HEK293 (cell line): ENCODE results near the gene LCN1.
A peak's percentile ranks its signal among the peaks of the same experiment; 100 is the strongest.

Source experiments
- CTCF ChIA-PET: fragments of 350-600 bp; formaldehyde crosslinking; extraction: SDS; loops from one replicate; lab custom pipeline; 2021; ENCODE audit warnings: antibody characterized with exemption; lab: Yijun Ruan, JAX
- POLR2A ChIA-PET: fragments of 300-600 bp; formaldehyde crosslinking; extraction: SDS; loops from one replicate; lab custom pipeline; 2020; ENCODE audit warnings: antibody characterized with exemption, inconsistent platforms; lab: Yijun Ruan, JAX
- H3K27ac ChIP-seq: fragments of 200-500 bp; sonication (Bioruptor generic); 2 replicates; pipeline ENCODE4 v1.5.1; 2014; ENCODE audit warnings: low read depth, low read length, control low read depth, inconsistent platforms; ENCODE audit errors: extremely low read depth
- H3K36me3 ChIP-seq, 2 experiments: fragments of 200-500 bp in 1 of 2; sonication (Bioruptor generic) in 1 of 2; 1 replicate in 1 of 2; 2 replicates in 1 of 2; pipeline ENCODE4 v1.5.1; 2014 to 2017; ENCODE audit warnings: inconsistent platforms in 2 of 2, low read length in 2 of 2; ENCODE audit not compliant: control insufficient read depth in 2 of 2, insufficient read depth in 1 of 2
- H3K4me1 ChIP-seq: fragments of 200-500 bp; sonication (Bioruptor generic); 2 replicates; pipeline ENCODE4 v1.5.1; 2014; ENCODE audit warnings: mild to moderate bottlenecking, low read length, inconsistent platforms; ENCODE audit not compliant: control insufficient read depth, insufficient read depth
- H3K4me3 ChIP-seq: 2 replicates; pipeline ENCODE4 v1.5.1; 2011; ENCODE audit warnings: low read depth, mild to moderate bottlenecking, control low read depth, low read length, moderate library complexity
- H3K9me3 ChIP-seq: fragments of 200-500 bp; sonication (Bioruptor generic); 2 replicates; pipeline ENCODE4 v1.5.1; 2014; ENCODE audit warnings: low read depth, low read length, inconsistent platforms; ENCODE audit not compliant: control insufficient read depth, insufficient read depth
- EGR2 ChIP-seq: fragments of 450-650 bp; formaldehyde crosslinking; IDR thresholded peaks from 2 replicates; pipeline ENCODE4 v1.5.1; 2016; ENCODE audit warnings: low read depth, missing biosample characterization, missing genetic modification characterization
- GLIS2 ChIP-seq: fragments of 450-650 bp; formaldehyde crosslinking; IDR thresholded peaks from 2 replicates; pipeline ENCODE4 v1.5.1; 2016; ENCODE audit warnings: missing biosample characterization, missing genetic modification characterization
- MEIS1 ChIP-seq: sonication (generic); formaldehyde crosslinking; IDR thresholded peaks from 2 replicates; pipeline ENCODE4 v1.8.1; 2022; ENCODE audit warnings: missing genetic modification reagents, mild to moderate bottlenecking, borderline replicate concordance
- MYNN ChIP-seq: fragments of 450-650 bp; formaldehyde crosslinking; IDR thresholded peaks from 2 replicates; pipeline ENCODE4 v1.5.1; 2016; ENCODE audit warnings: missing biosample characterization, missing genetic modification characterization, borderline replicate concordance
- PRDM4 ChIP-seq: fragments of 450-650 bp; formaldehyde crosslinking; IDR thresholded peaks from 2 replicates; pipeline ENCODE4 v1.5.1; 2017; ENCODE audit warnings: missing biosample characterization, missing genetic modification characterization
- PRDM6 ChIP-seq: fragments of 450-650 bp; formaldehyde crosslinking; IDR thresholded peaks from 2 replicates; pipeline ENCODE4 v1.5.1; 2017; ENCODE audit warnings: missing biosample characterization, missing genetic modification characterization
- SP3 ChIP-seq: fragments of 450-650 bp; formaldehyde crosslinking; IDR thresholded peaks from 2 replicates; pipeline ENCODE4 v1.5.1; 2016; ENCODE audit warnings: missing biosample characterization, missing genetic modification characterization
- ZFHX2 ChIP-seq: fragments of 450-650 bp; formaldehyde crosslinking; conservative IDR thresholded peaks from 2 replicates; pipeline ENCODE4 v1.5.1; 2016; ENCODE audit warnings: missing biosample characterization, missing genetic modification characterization
- ZNF10 ChIP-seq: fragments of 450-650 bp; formaldehyde crosslinking; IDR thresholded peaks from 2 replicates; pipeline ENCODE4 v1.5.1; 2017; ENCODE audit warnings: missing biosample characterization, missing genetic modification characterization
- ZNF112 ChIP-seq: fragments of 450-650 bp; formaldehyde crosslinking; IDR thresholded peaks from 2 replicates; pipeline ENCODE4 v1.5.0; 2017; ENCODE audit warnings: missing biosample characterization, missing genetic modification characterization
- ZNF138 ChIP-seq: fragments of 450-650 bp; formaldehyde crosslinking; IDR thresholded peaks from 2 replicates; pipeline ENCODE4 v1.5.1; 2016; ENCODE audit warnings: missing biosample characterization, missing genetic modification characterization, borderline replicate concordance
- ZNF146 ChIP-seq: fragments of 450-650 bp; formaldehyde crosslinking; IDR thresholded peaks from 2 replicates; pipeline ENCODE4 v1.5.1; 2016; ENCODE audit warnings: missing biosample characterization, missing genetic modification characterization
- ZNF148 ChIP-seq: fragments of 450-650 bp; formaldehyde crosslinking; IDR thresholded peaks from 2 replicates; pipeline ENCODE4 v1.5.0; 2017; ENCODE audit warnings: missing biosample characterization, missing genetic modification characterization, borderline replicate concordance
- ZNF292 ChIP-seq: fragments of 450-650 bp; formaldehyde crosslinking; IDR thresholded peaks from 2 replicates; pipeline ENCODE4 v1.5.1; 2016; ENCODE audit warnings: low read depth, missing biosample characterization, missing genetic modification characterization, borderline replicate concordance
- ZNF335 ChIP-seq: fragments of 450-650 bp; formaldehyde crosslinking; conservative IDR thresholded peaks from 2 replicates; pipeline ENCODE4 v1.5.1; 2016; ENCODE audit warnings: missing biosample characterization, missing genetic modification characterization
- ZNF843 ChIP-seq: fragments of 450-650 bp; formaldehyde crosslinking; IDR thresholded peaks from 2 replicates; pipeline ENCODE4 v1.5.1; 2016; ENCODE audit warnings: missing biosample characterization, missing genetic modification characterization
- TF ChIP-seq, protein P1 (sequence below): fragments of 450-650 bp; formaldehyde crosslinking; IDR thresholded peaks from 2 replicates; pipeline ENCODE4 v1.5.1; 2016; ENCODE audit warnings: missing biosample characterization, missing genetic modification characterization

Gene LCN1

DNA sequence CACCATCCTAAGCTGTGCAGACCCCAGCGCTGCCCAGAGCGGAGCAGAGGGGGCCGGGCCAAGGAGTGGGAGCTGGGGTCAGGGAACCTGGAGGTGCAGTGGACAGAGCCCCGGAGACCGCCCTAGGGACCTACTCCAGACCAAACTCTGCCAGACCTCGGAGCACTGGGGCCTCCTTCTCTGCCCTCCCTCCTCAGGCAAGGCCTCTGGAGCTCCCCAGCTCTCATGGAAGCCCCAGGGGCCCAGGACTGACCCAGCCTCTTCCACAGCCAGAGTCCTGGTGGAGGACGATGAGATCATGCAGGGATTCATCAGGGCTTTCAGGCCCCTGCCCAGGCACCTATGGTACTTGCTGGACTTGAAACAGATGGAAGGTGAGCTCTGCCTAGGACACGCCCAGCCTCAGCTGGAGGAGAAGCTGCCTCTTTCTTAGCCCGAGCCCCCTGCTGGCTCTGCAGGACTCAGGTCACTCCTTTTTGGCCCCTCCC is 43.9 kb downstream of the LCN1 start:
- Histone ChIP-seq H3K4me3 (no peak overlapping the region), H3K27ac (no peak overlapping the region), H3K9me3 (no peaks in the 10 kb centered on the region), H3K4me1 (no peaks in the 10 kb centered on the region), H3K36me3 (no peaks in the 10 kb centered on the region)
- ChIA-PET CTCF (interaction anchor here (0.5 to 1.1 kb wide), 5 partner anchors 38 to 1864 kb away, joined by 3 to 4 read pairs (median 4); no protein-coding TSS in a partner anchor), POLR2A (no interaction called here)
- TF ChIP-seq ZNF292 (no peak), ZNF335 (tag by site-specific recombination) (peak; percentile 41)

DNA sequence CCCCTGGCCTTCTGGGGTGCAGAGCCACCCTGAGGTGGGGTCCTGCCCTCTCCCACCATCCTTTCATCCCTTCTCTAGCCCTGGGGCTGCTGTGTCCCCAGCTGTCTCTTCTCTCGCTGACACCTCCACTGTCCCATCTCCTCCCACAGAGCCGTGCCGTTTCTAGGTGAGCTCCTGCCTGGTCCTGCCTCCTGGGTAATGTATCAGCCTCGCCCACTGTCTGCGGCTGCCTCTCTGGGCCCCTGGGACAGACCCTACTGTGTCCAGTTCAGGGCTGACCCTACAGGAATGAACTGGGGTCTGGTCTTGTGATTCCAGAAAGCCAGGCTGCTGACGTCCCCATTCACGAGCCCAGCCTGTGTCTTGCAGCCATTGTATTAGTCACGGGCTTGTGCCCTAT is 44.4 kb downstream of the LCN1 start:
- Histone ChIP-seq H3K9me3 (no peaks in the 10 kb centered on the region), H3K4me1 (no peaks in the 10 kb centered on the region), H3K4me3 (no peak overlapping the region), H3K27ac (no peak overlapping the region), H3K36me3 (no peaks in the 10 kb centered on the region)
- ChIA-PET CTCF (interaction anchor here (0.5 to 1.1 kb wide), 4 partner anchors 38 to 1864 kb away, joined by 3 to 4 read pairs (median 4); no protein-coding TSS in a partner anchor), POLR2A (no interaction called here)
- TF ChIP-seq ZNF112: no peak
- 0 out of 2 replicates have a peak, but pooled peaks have one; percentile 12 for TF ChIP-seq EGR2
- TF ChIP-seq PRDM4 (tag by site-specific recombination): no peak
- 0 out of 2 replicates have a peak, but pooled peaks have one; percentile 20 for TF ChIP-seq ZFHX2 (tag by site-specific recombination)

- Histone ChIP-seq H3K9me3 (no peaks in the 10 kb centered on the region), H3K4me3 (no peak overlapping the region), H3K36me3 (no peaks in the 10 kb centered on the region), H3K4me1 (no peaks in the 10 kb centered on the region), H3K27ac (no peak overlapping the region)
- TF ChIP-seq ZNF148 (no peak), ZNF146 (tag by site-specific recombination) (no peak), PRDM6 (tag by site-specific recombination) (no peak), MEIS1 (CRISPR knock-in tag) (no peak), ZNF10 (tag by site-specific recombination) (no peak), MYNN (no peak), ZFHX2 (tag by site-specific recombination) (peak; percentile 46), ZNF843 (tag by site-specific recombination) (no peak), GLIS2 (tag by site-specific recombination) (no peak), ZNF138 (tag by site-specific recombination) (no peak), EGR2 (0 out of 2 replicates have a peak, but pooled peaks have one; percentile 38), SP3 (tag by site-specific recombination) (no peak)
- TF ChIP-seq, protein P1, sequence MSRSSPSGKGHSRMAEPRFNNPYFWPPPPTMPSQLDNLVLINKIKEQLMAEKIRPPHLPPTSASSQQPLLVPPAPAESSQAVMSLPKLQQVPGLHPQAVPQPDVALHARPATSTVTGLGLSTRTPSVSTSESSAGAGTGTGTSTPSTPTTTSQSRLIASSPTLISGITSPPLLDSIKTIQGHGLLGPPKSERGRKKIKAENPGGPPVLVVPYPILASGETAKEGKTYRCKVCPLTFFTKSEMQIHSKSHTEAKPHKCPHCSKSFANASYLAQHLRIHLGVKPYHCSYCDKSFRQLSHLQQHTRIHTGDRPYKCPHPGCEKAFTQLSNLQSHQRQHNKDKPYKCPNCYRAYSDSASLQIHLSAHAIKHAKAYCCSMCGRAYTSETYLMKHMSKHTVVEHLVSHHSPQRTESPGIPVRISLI (tag by site-specific recombination): no peak
- ChIA-PET POLR2A (no interaction called here), CTCF (interaction anchor here (0.7 to 1.2 kb wide), 2 partner anchors 62 to 318 kb away, joined by 3 read pairs; no protein-coding TSS in a partner anchor)
Measured at GRCh38 chr9:135566552-135566951, 45.3 kb downstream of the LCN1 start.
